ENCODE results near the gene YTHDF1. TPM values are rescaled to one million over a fixed set of nuclear protein-coding genes. Genes with fewer than 3 reads are reported as not detected.

Gene YTHDF1
- polyA plus RNA-seq, 1 donor from 2014 or later: 36.9 TPM

GRCh38 chr20:63206878-63207277 is 9.1 kb downstream of the YTHDF1 start:
- H3K36me3 ChIP-seq (ENCODE audit: insufficient read depth, low read length): no peaks in the 10 kb centered on the region

GRCh38 chr20:63205896-63206295 is 10.0 kb downstream of the YTHDF1 start:
- H3K9me3 ChIP-seq (ENCODE audit: low read length): no peaks in the 10 kb centered on the region
- no peak overlapping the region for H3K4me2 ChIP-seq (ENCODE audit: low read length)
- no peak overlapping the region for H3K4me3 ChIP-seq (ENCODE audit: low read length)
- no peaks in the 10 kb centered on the region for H3K9me2 ChIP-seq (ENCODE audit: insufficient read depth, low read length)
- H3K27me3 ChIP-seq (ENCODE audit: insufficient read depth, low read depth, low read length): no peaks in the 10 kb centered on the region
- no peak overlapping the region for H2AFZ ChIP-seq (ENCODE audit: low read depth, low read length)
- no peak overlapping the region for H3K27ac ChIP-seq (ENCODE audit: low read length)
- H3K79me2 ChIP-seq (replicated peaks; ENCODE audit: insufficient read depth, low read length): peaks cover 7% of the 10 kb centered on the region
- no peaks in the 10 kb centered on the region for H3F3A ChIP-seq (ENCODE audit: insufficient read depth, low read length, poor library complexity, severe bottlenecking)
- no peak overlapping the region for H3K9ac ChIP-seq (ENCODE audit: low read length)
- no peaks in the 10 kb centered on the region for H3K36me3 ChIP-seq (ENCODE audit: insufficient read depth, low read length)
- peaks cover 7% of the 10 kb centered on the region for H4K20me1 ChIP-seq (ENCODE audit: insufficient read depth)
- TF ChIP-seq CTCF (IDR thresholded peaks at IDR 0.05; ENCODE audit: poor library complexity, severe bottlenecking): no peak
- TF ChIP-seq MXI1 (conservative IDR thresholded peaks at IDR 0.05; ENCODE audit: poor library complexity, severe bottlenecking): no peak
- TF ChIP-seq REST (IDR thresholded peaks at IDR 0.05; ENCODE audit: borderline replicate concordance): no peak
- no peak for TF ChIP-seq EZH2 (IDR thresholded peaks at IDR 0.05; ENCODE audit: borderline replicate concordance, insufficient read depth, low read length, poor library complexity, severe bottlenecking)
- no peak for TF ChIP-seq RAD21 (conservative IDR thresholded peaks at IDR 0.05)
- TF ChIP-seq TAF1 (IDR thresholded peaks at IDR 0.05; ENCODE audit: low read depth): no peak
- TF ChIP-seq POLR2AphosphoS5 (IDR thresholded peaks at IDR 0.05): no peak

More at GRCh38 chr20:63206878-63207277, 9.1 kb downstream of the YTHDF1 start:
- TF ChIP-seq TAF1 (IDR thresholded peaks at IDR 0.05; ENCODE audit: low read depth) (no peak), CTCF (IDR thresholded peaks at IDR 0.05; ENCODE audit: poor library complexity, severe bottlenecking) (no peak), EP300 (conservative IDR thresholded peaks at IDR 0.05; ENCODE audit: poor library complexity, severe bottlenecking) (no peak), EZH2 (IDR thresholded peaks at IDR 0.05; ENCODE audit: borderline replicate concordance, insufficient read depth, low read length, poor library complexity, severe bottlenecking) (no peak), POLR2AphosphoS5 (IDR thresholded peaks at IDR 0.05) (no peak), MXI1 (conservative IDR thresholded peaks at IDR 0.05; ENCODE audit: poor library complexity, severe bottlenecking) (no peak), SMC3 (conservative IDR thresholded peaks at IDR 0.05; ENCODE audit: poor library complexity) (no peak), RAD21 (conservative IDR thresholded peaks at IDR 0.05) (no peak), REST (IDR thresholded peaks at IDR 0.05; ENCODE audit: borderline replicate concordance) (no peak)
- H4K20me1 ChIP-seq (ENCODE audit: insufficient read depth): peaks cover 7% of the 10 kb centered on the region
- H3K9ac ChIP-seq (ENCODE audit: low read length): no peak overlapping the region
- no peaks in the 10 kb centered on the region for H3K9me3 ChIP-seq (ENCODE audit: low read length)
- no peaks in the 10 kb centered on the region for H3K27me3 ChIP-seq (ENCODE audit: insufficient read depth, low read depth, low read length)
- H3K79me2 ChIP-seq (replicated peaks; ENCODE audit: insufficient read depth, low read length): peaks cover 16% of the 10 kb centered on the region
- no peak overlapping the region for H3K27ac ChIP-seq (ENCODE audit: low read length)
- no peak overlapping the region for H3K4me3 ChIP-seq (ENCODE audit: low read length)
- no peak overlapping the region for H3K4me2 ChIP-seq (ENCODE audit: low read length)
- no peaks in the 10 kb centered on the region for H3F3A ChIP-seq (ENCODE audit: insufficient read depth, low read length, poor library complexity, severe bottlenecking)
- no peaks in the 10 kb centered on the region for H3K9me2 ChIP-seq (ENCODE audit: insufficient read depth, low read length)
- no peak overlapping the region for H2AFZ ChIP-seq (ENCODE audit: low read depth, low read length)

All from neural cell (in vitro differentiated cells).